Rectal smooth muscle tissue (tissue), 1 donor: ENCODE measurements around the gene LAMA5.
A peak's percentile ranks its signal among the peaks of the same experiment; 100 is the strongest.

Experiments
- H3K27ac ChIP-seq: one replicate; pipeline ENCODE4 v1.7.0; 2013; ENCODE audit warnings: low read depth, low read length, inconsistent platforms
- H3K27me3 ChIP-seq: one replicate; pipeline ENCODE4 v1.7.0; 2013; ENCODE audit warnings: low read length; ENCODE audit not compliant: control insufficient read depth, insufficient read depth
- H3K36me3 ChIP-seq: one replicate; pipeline ENCODE4 v1.7.0; 2013; ENCODE audit warnings: low read length; ENCODE audit not compliant: control insufficient read depth, insufficient read depth
- H3K4me1 ChIP-seq: one replicate; pipeline ENCODE4 v1.7.0; 2013; ENCODE audit warnings: low read length; ENCODE audit not compliant: control insufficient read depth, insufficient read depth
- H3K4me3 ChIP-seq: one replicate; pipeline ENCODE4 v1.7.0; 2013; ENCODE audit warnings: low read length
- H3K9ac ChIP-seq: one replicate; pipeline ENCODE4 v1.7.0; 2013; ENCODE audit warnings: low read length

Gene LAMA5

GRCh38 chr20:62391165-62392076 is 24.3 kb upstream of the LAMA5 start:
- Histone ChIP-seq H3K4me3 (no peak overlapping the region), H3K27me3 (no peaks in the 10 kb centered on the region), H3K9ac (no peak overlapping the region), H3K36me3 (peaks cover 14% of the 10 kb centered on the region), H3K27ac (no peak overlapping the region), H3K4me1 (peaks cover 5% of the 10 kb centered on the region)

- Histone ChIP-seq H3K9ac (no peak overlapping the region), H3K27me3 (no peaks in the 10 kb centered on the region), H3K36me3 (peaks cover 14% of the 10 kb centered on the region), H3K4me3 (no peak overlapping the region), H3K4me1 (peaks cover 9% of the 10 kb centered on the region), H3K27ac (no peak overlapping the region)
Observed at GRCh38 chr20:62390317-62391164, 23.4 kb upstream of the LAMA5 start.

GRCh38 chr20:62389601-62390087 is 22.5 kb upstream of the LAMA5 start:
- Histone ChIP-seq H3K4me1 (peaks cover 12% of the 10 kb centered on the region), H3K4me3 (no peak overlapping the region), H3K9ac (no peak overlapping the region), H3K27me3 (no peaks in the 10 kb centered on the region), H3K36me3 (peaks cover 14% of the 10 kb centered on the region), H3K27ac (no peak overlapping the region)

DNA sequence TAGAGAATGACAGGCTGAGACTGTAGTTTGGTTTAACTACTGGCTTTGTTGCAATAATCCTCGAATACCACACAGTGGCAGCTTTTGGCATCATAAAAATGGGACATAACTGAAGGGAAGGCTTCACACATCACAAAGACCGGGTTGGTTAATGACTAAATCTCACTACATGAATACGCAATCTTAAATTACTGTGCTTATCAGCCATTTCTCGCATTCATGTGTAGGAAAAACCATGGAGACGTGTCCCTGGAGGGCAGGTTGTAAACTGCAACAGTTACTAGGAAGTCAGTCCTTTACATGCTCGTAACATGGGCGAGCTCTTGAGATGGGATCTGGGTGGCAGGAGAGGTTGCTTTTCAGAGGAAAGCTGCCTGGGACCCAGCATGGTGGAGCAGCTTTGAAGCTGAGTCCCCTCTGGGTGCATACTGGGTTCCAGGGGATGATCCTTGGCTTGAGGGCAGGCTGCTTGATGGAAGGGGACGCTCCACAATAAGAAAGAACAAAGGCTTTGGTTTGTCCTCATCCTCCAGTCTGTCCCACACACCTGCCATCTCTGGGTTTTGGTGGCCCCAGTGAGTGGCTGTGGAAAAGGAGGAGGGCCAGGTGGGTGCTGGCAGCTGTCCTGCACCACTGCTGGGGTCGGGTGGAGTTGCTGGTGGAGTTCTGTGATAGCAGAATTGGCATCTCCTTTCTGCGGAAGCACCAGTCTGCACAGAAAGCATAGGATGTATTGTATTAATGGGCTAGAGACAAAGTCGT is 21.9 kb upstream of the LAMA5 start:
- Histone ChIP-seq H3K4me1 (peaks cover 12% of the 10 kb centered on the region), H3K9ac (no peak overlapping the region), H3K4me3 (no peak overlapping the region), H3K27me3 (no peaks in the 10 kb centered on the region), H3K27ac (no peak overlapping the region), H3K36me3 (peaks cover 14% of the 10 kb centered on the region)

DNA sequence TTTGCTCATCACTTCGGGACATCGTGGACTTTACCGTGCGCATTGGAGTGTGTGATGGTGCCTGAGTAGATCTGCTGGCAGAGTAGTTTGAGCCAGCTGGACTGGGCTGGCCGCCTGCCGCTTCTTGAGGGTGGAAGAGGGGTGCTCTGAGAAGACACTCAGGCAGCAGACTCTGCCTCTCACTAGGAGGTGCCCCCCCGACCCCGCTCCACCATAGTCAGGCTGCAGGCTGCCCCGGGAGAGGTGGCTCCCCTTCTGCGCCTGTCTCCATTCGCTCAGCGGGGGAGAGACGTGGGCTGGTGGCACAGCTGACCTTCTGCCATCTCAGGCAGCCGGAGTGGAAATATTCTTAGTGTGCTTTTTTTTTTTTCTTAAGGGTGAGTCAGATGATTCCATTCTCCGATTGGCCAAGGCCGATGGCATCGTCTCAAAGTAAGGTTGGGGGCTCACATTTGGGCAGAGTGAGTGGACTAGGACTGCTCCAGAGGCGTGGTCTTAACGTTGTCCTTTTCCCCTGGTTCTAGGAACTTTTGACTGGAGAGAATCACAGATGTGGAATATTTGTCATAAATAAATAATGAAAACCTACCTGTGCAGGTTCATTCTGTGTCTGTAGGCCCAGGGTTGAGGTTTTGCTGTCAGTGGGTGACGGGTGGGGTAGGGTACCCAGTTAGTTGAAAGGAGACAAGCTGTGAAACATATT is 21.0 kb upstream of the LAMA5 start:
- Histone ChIP-seq H3K36me3 (peaks cover 14% of the 10 kb centered on the region), H3K4me1 (peaks cover 12% of the 10 kb centered on the region), H3K4me3 (peak overlapping the region; percentile 91), H3K9ac (peak overlapping the region; percentile 70), H3K27ac (no peak overlapping the region), H3K27me3 (no peaks in the 10 kb centered on the region)

- Histone ChIP-seq H3K9ac (peak overlapping the region; percentile 70), H3K27me3 (no peaks in the 10 kb centered on the region), H3K27ac (peak overlapping the region; percentile 94), H3K36me3 (peaks cover 15% of the 10 kb centered on the region), H3K4me3 (peak overlapping the region; percentile 91), H3K4me1 (peaks cover 15% of the 10 kb centered on the region)
Observed at GRCh38 chr20:62387219-62387913, 20.3 kb upstream of the LAMA5 start.

DNA sequence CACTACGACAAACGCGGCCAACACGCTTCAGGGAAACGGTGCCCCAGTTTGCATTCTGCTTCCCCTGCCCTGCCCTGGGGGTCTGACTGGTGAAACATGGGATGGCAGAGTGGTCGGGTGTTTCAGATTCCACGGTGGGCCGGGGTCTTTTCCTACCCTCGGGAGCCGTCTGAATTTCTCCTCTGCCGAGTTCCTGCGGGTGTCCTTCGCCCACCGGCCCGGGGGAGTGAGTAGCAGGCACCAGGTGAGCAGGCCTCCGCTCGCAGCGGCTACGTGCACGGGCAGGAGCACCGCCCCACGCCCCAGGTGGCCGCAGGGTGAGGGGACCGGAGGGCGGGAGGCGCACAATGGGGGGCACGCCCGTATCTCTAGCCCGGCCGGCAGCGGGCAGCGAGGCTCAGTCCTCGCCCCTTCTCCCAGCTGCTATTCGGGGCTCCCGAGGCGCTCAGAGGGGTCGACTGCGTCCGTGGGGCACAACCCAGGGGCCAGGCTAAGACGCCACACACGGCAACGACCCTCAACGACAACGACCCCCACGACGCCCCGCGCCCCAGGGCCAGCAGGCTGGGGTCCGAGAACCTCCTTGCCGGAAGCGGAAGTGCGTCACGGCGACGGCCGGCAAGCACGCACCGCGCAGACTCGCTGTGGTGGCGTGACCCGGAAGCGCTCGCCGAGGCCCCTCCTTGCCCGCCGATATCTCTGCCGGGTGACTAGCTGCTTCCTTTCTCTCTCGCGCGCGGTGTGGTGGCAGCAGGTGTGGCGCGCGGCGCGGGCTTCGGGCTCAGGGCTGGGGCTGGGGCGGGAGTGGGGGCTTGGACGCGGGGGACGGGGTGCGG is 19.5 kb upstream of the LAMA5 start, which contains the start of gene RPS21:
Gene RPS21 (plus strand): TSS at position 721 of the 836 bp plus-strand sequence. CDS start 236 bp downstream, outside the sequence.
- H3K4me3 ChIP-seq, result peak within 1 kb of the TSS; percentile 96
- H3K9ac ChIP-seq, result peak within 1 kb of the TSS; percentile 93
- peaks cover 17% of the 10 kb centered on the region for H3K4me1 ChIP-seq
- no peaks in the 10 kb centered on the region for H3K27me3 ChIP-seq
- H3K36me3 ChIP-seq, result peaks cover 20% of the 10 kb centered on the region
- peak within 1 kb of the TSS; percentile 94 for H3K27ac ChIP-seq

- H3K4me1 ChIP-seq, result peaks cover 24% of the 10 kb centered on the region
- no peak overlapping the region for H3K4me3 ChIP-seq
- H3K27me3 ChIP-seq, result no peaks in the 10 kb centered on the region
- H3K27ac ChIP-seq, result peak overlapping the region; percentile 11
- H3K9ac ChIP-seq, result no peak overlapping the region
- peaks cover 6% of the 10 kb centered on the region for H3K36me3 ChIP-seq
Observed at GRCh38 chr20:62382306-62383198, 15.4 kb upstream of the LAMA5 start.

DNA sequence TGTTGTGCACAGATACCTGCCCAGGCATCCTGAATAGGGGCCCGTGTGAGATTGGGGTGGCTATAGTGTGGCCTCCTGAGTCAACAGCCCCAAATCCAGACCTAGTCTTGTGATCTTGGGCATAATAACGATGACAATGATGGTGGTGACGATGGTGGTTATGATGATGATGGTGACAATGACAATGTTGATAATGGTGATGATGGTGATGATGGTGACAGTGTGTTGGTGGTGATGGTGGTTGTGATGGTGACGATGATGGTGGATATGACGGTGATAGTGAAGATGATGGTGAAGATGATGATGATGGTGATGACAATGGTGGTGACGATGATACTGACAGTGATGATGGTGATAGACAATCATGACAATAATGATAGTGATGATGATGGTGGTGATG is 14.7 kb upstream of the LAMA5 start:
- peaks cover 6% of the 10 kb centered on the region for H3K36me3 ChIP-seq
- H3K27me3 ChIP-seq, result no peaks in the 10 kb centered on the region
- no peak overlapping the region for H3K4me3 ChIP-seq
- H3K27ac ChIP-seq, result no peak overlapping the region
- H3K9ac ChIP-seq, result no peak overlapping the region
- peaks cover 29% of the 10 kb centered on the region for H3K4me1 ChIP-seq
